Endodermal cell (in vitro differentiated cells): ENCODE results near the gene KIF5C. TPM values are rescaled to one million over a fixed set of nuclear protein-coding genes. Genes with fewer than 3 reads are reported as not detected.

Source experiments
- DNase-seq: peaks from one replicate; pipeline ENCODE4 v3.0.0-alpha.2; 2017
- H3K27ac ChIP-seq: 2 replicates; pipeline ENCODE4 v1.5.1; 2013; ENCODE audit warnings: mild to moderate bottlenecking, low read depth, low read length, moderate library complexity
- H3K27me3 ChIP-seq: 2 replicates; pipeline ENCODE4 v1.6.1; 2013; ENCODE audit warnings: mild to moderate bottlenecking, low read length, moderate library complexity; ENCODE audit not compliant: insufficient read depth, control insufficient read depth, poor library complexity, severe bottlenecking
- H3K36me3 ChIP-seq: 2 replicates; pipeline ENCODE4 v1.7.0; 2013; ENCODE audit warnings: mild to moderate bottlenecking, low read length, moderate library complexity; ENCODE audit not compliant: control insufficient read depth, insufficient read depth
- H3K4me1 ChIP-seq: one replicate; pipeline ENCODE4 v1.7.0; 2013; ENCODE audit warnings: low read length; ENCODE audit not compliant: control insufficient read depth, insufficient read depth
- H3K4me3 ChIP-seq: 2 replicates; pipeline ENCODE4 v1.5.1; 2013; ENCODE audit warnings: mild to moderate bottlenecking, low read length, moderate library complexity
- H3K9ac ChIP-seq: 2 replicates; pipeline ENCODE4 v1.6.1; 2013; ENCODE audit warnings: mild to moderate bottlenecking, low read length, moderate library complexity; ENCODE audit not compliant: poor library complexity, severe bottlenecking; ENCODE audit errors: extremely low read depth
- H3K9me3 ChIP-seq: 2 replicates; pipeline ENCODE4 v1.6.1; 2013; ENCODE audit warnings: mild to moderate bottlenecking, low read length, moderate library complexity; ENCODE audit not compliant: control insufficient read depth
- H3K27ac Mint-ChIP-seq: 2 replicates; pipeline ENCODE4 v1.8.0; 2020; ENCODE audit warnings: mixed read lengths
- H3K27me3 Mint-ChIP-seq: 2 replicates; pipeline ENCODE4 v1.8.0; 2021; ENCODE audit warnings: mild to moderate bottlenecking, mixed read lengths; ENCODE audit not compliant: insufficient read depth
- H3K36me3 Mint-ChIP-seq: 2 replicates; pipeline ENCODE4 v1.8.0; 2020; ENCODE audit warnings: low read depth, mixed read lengths
- H3K4me1 Mint-ChIP-seq: 2 replicates; pipeline ENCODE4 v1.8.0; 2020; ENCODE audit warnings: mixed read lengths
- H3K4me3 Mint-ChIP-seq: 2 replicates; pipeline ENCODE4 v1.8.0; 2020; ENCODE audit warnings: mild to moderate bottlenecking, moderate library complexity, mixed read lengths
- H3K9me3 Mint-ChIP-seq: 2 replicates; pipeline ENCODE4 v1.8.0; 2020; ENCODE audit warnings: mild to moderate bottlenecking, mixed read lengths
- CTCF ChIP-seq: fragments of 200-600 bp; sonication (generic); conservative IDR thresholded peaks from 2 replicates; pipeline ENCODE4 v1.5.0; 2021; ENCODE audit warnings: antibody characterized with exemption, mild to moderate bottlenecking
- WGBS, 2 experiments: methylation state at CpG; one replicate each; pipeline versions ENCODE4 v1.1.5 to v1.1.7; 2013; ENCODE audit warnings: missing lambda C conversion rate in 2 of 2, mixed read lengths in 1 of 2; ENCODE audit not compliant: insufficient coverage in 1 of 2, insufficient read length in 1 of 2; 5-methylcytosine and 5-hydroxymethylcytosine counted together
- total RNA-seq, 2 donors: library from RNA; stranded (reverse); fragmentation: NEBNext Ultra II Directional in 1 of 2; extraction: Animal tissue kit (Norgen Biotek cat#: 25700) in 1 of 2; gene quantifications; 2 replicates in 1 of 2; 3 replicates in 1 of 2; pipeline ENCODE4 v1.2.1, GENCODE V29; 2021

The KIF5C gene
- total RNA-seq, 2 donors from 2014 or later, result 39.1 to 41.9 TPM

GRCh38 chr2:148918554-148918953, 43.5 kb downstream of the KIF5C start:
- Histone ChIP-seq H3K36me3 (peaks cover 12% of the 10 kb centered on the region), H3K27ac (no peak overlapping the region), H3K27me3 (no peaks in the 10 kb centered on the region), H3K9ac (no peak overlapping the region), H3K4me1 (no peaks in the 10 kb centered on the region), H3K4me3 (no peak overlapping the region), H3K9me3 (peaks cover 19% of the 10 kb centered on the region)
- DNase-seq, result no peak
- no peaks in the 10 kb centered on the region for H3K27me3 Mint-ChIP-seq
- no peak overlapping the region for H3K4me3 Mint-ChIP-seq
- H3K4me1 Mint-ChIP-seq, result peaks cover 6% of the 10 kb centered on the region
- no peak for TF ChIP-seq CTCF
- H3K36me3 Mint-ChIP-seq, result peaks cover 2% of the 10 kb centered on the region
- H3K27ac Mint-ChIP-seq, result no peak overlapping the region
- peaks cover 18% of the 10 kb centered on the region for H3K9me3 Mint-ChIP-seq
- WGBS, 2 experiments, result 86 to 95% methylated on average over 2 of the region's 2 CpGs

DNA sequence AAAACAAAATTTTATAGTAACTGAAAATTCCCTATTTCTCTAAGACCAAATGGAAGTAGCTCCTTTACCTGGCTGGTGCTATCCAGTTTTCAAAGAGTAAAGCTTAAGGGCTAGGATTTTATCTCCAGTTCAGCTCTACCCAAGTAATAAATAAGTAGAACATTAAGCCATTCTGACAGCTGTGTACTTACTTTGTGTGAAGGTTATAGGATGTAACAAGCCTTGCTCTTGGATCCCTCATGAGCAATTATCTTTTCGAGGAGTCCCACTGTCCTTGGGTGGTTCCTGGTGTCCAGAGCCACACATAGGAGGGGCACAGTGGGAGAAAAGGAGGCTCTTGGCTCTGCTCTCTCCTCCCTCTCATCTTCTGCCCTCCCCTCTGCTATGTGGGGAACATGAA, 45.5 kb downstream of the KIF5C start:
- Mint-ChIP-seq H3K27ac (no peak overlapping the region), H3K4me3 (no peak overlapping the region), H3K9me3 (peaks cover 18% of the 10 kb centered on the region), H3K36me3 (peaks cover 2% of the 10 kb centered on the region), H3K27me3 (no peaks in the 10 kb centered on the region), H3K4me1 (peaks cover 7% of the 10 kb centered on the region)
- TF ChIP-seq CTCF, result no peak
- Histone ChIP-seq H3K36me3 (peaks cover 25% of the 10 kb centered on the region), H3K9me3 (peaks cover 19% of the 10 kb centered on the region), H3K27ac (no peak overlapping the region), H3K27me3 (no peaks in the 10 kb centered on the region), H3K9ac (no peak overlapping the region), H3K4me1 (no peaks in the 10 kb centered on the region), H3K4me3 (no peak overlapping the region)
- 92% methylated on average over 1 of the region's 1 CpG; no CpG with 5 or more reads in 1 of the 2 experiments for WGBS, 2 experiments
- DNase-seq, result no peak

DNA sequence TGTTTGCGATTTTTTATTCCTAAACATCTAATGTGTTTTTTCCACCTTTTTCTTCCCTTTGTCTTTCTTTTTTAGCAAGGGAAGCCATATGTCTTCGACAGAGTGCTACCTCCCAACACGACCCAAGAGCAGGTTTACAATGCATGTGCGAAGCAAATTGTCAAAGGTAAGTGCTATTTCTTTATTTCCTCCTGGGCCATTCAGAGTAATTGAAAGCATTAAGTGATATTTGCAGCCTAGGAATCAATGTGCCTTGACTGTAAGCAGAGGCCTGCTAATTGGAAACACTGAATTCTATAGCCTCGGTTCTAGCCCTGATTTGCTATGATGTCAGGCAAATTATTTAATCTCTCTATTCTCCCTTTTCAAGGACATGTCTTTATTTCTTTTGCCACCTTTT, 47.0 kb downstream of the KIF5C start:
- TF ChIP-seq CTCF, result no peak
- Histone ChIP-seq H3K36me3 (peaks cover 32% of the 10 kb centered on the region), H3K9ac (no peak overlapping the region), H3K9me3 (peaks cover 19% of the 10 kb centered on the region), H3K4me1 (no peaks in the 10 kb centered on the region), H3K27ac (no peak overlapping the region), H3K27me3 (no peaks in the 10 kb centered on the region), H3K4me3 (no peak overlapping the region)
- H3K9me3 Mint-ChIP-seq, result peaks cover 18% of the 10 kb centered on the region
- WGBS, 2 experiments, result 92 to 97% methylated on average over 5 of the region's 5 CpGs
- DNase-seq, result no peak
- H3K27me3 Mint-ChIP-seq, result peaks cover 5% of the 10 kb centered on the region
- peaks cover 13% of the 10 kb centered on the region for H3K4me1 Mint-ChIP-seq
- no peak overlapping the region for H3K4me3 Mint-ChIP-seq
- peaks cover 6% of the 10 kb centered on the region for H3K36me3 Mint-ChIP-seq
- no peak overlapping the region for H3K27ac Mint-ChIP-seq
